Skeletal muscle cell (primary cell): ENCODE results near the gene FAM153A.
"Not testable (repeated sequence)": the region's sequence is repeated elsewhere in the genome, so short reads cannot be mapped to it uniquely, and the experiment has no call there.

Source experiments
- DNase-seq: peaks from one replicate; pipeline ENCODE4 v3.0.0-alpha.2; 2010; ENCODE audit warnings: low read depth
- H3K4me3 ChIP-seq: 2 replicates; pipeline ENCODE4 v1.5.1; 2011; ENCODE audit warnings: low read depth, mild to moderate bottlenecking, control low read depth, low read length, moderate library complexity

The FAM153A gene

DNA sequence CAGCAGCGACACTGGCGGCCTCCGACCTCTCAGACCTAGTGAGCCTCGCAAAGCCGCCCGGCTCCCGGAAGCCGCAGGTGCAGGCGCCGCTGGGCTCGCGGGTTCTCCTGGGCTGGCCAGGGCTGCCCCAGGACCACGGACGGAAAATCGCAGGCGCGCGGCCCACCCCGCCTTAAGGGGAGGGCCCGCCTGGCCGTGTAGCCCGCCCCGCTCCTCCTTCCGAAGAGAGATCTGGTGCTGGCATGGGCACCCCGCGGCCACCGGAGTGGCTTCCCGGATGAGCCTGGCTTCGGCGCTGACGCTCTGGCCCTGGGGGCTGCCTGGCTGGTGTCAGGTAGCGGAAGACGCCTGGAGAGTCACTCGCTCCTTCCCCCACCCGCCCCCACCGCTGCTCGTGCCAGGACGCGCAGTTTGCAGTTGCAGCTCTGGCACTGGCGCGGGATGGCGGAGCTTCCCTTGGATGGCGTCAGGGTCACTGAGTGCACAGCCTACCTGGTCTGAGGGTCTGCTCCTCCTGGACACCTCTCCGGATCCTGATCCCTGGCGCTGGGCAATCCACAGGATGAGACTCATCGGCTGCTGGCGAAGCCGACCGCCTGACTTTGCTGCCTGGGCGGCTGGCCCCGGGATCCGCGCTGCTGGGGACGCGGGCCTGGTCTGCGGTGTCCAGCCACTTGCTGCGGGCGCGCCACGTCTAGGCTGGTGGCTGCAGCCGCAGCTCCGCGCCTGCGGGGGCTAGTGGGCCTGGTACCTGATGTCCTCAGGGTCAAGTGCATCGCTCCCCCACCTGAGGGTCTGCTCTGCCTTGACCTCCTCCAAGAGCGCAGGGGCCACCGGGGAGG, at the start of gene FAM153A:
Gene FAM153A, minus strand, starts transcription at position 108 of the 842 bp plus-strand sequence.
- not testable (repeated sequence) for DNase-seq

DNA sequence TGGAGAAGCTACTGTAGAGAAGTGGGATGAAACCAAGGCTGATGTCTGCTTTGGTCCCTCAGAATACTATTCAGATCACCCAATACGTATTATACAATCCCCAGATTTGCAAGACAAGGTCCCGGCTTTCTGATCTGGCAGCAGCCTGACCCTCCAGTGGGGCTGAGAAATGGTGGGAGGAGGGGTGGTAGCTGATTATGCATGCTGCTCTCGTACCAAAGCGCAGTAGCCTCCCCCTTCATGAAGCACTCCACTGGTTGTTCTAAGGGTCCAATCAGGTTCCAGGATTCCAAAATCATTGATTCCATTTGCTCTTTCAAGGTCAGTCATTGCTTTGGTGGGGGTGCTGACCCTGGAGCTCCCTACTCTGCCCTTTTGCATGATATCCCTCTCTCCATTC, 49.6 kb upstream of the FAM153A start:
- H3K4me3 ChIP-seq, result not testable (repeated sequence)

More for the DNA sequence above, at the start of gene FAM153A:
- H3K4me3 ChIP-seq, result not testable (repeated sequence)

DNA sequence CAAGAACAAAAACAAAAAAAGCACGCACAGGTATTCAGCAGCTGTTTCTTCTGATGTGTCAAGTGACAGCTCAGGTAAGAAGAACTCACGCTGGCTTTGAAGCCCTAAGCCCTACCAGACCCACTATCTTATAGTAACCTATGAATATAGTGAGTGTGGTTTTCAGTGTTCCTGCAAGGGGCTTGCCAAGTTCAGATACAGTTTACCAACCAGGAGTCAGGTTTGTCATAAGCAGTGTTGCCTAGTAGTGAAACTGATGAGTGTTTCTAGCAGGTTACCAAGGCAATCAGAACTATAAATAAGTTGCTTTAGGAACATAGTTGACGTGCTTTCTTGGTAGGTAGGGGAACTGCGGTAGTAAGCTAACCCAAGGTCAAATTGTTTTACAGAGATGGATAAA, 43.4 kb upstream of the FAM153A start:
- not testable (repeated sequence) for DNase-seq, H3K4me3 ChIP-seq

More for the DNA sequence above, 49.6 kb upstream of the FAM153A start:
- not testable (repeated sequence) for DNase-seq

DNA sequence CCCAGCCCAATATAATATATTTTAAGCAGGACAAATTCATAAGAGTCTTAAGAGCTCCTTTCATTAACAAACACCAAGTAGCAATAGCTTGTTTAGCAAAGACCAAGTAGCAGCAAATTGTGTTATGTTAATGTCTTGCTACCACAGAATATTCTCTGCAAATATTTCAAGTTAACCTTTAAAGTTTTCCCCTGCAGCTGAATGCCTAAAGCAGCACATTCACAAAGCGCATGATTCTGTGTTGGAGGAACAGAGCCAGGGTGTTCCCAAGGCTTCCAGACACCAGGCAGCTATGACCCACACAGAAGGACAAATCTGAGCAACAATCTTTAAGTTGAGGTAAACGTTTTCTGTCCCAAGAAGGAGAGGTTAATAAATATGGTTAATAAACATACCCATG, 42.1 kb upstream of the FAM153A start:
- H3K4me3 ChIP-seq, DNase-seq: not testable (repeated sequence)

DNA sequence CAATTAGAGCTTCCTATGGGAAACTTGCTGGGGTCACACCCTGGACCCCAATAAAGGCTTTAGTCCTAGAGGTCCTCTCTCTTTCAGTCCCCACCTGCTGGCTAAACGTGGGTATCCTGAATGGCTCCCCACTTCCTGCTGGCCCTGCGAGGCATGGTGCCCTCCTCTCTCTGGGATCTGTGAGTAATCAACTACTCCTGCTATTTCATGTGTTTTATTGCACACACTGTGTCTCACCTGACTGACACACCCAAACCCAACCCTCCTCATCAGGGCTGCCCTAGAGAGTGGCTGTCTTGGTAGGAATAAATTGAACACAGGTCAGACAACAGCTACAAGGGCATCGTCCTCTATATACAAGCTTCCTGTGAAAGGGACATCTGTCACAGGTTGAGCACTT, 39.8 kb upstream of the FAM153A start:
- H3K4me3 ChIP-seq, DNase-seq: not testable (repeated sequence)

DNA sequence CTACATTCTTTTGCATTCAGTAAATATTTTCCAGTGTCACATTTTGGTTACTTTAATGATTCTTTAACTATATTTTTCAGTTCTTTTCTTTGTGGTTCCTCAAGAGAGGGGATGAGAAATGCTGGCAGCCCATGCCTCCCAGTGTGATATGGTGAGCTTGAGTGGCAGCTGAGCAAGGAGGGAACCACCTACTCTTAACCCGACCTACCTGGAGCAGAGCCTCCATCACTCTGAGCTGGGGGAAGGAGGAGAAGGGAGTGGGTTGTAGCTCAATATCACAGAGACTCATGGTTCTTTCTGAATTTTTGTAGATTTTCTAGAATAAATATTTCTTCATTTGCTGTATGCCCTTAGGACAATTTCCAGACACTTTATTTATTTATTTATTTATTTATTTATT, 37.0 kb upstream of the FAM153A start:
- DNase-seq, H3K4me3 ChIP-seq: not testable (repeated sequence)

DNA sequence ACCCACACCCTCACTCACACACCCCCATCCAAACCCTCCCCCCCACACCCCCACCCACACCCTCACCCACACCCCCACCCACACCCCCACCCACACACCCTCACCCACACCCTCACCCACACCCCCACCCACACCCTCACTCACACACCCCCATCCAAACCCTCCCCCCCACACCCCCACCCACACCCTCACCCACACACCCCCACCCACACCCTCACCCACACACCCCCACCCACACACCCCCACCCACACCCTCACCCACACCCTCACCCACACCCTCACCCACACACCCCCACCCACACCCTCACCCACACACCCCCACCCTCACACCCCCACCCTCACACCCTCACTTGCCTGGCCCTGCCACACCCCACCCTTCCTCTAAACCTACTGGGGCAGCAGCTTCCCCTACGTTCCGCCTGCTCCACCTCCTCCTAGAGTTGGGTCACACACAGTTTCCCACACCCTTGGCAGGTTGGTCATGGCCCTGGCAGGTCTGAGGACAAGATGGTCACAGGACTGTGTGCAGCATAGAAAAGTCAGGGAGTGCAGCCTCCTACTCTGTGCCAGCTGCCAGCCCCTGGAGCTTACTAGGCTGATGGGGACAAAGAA, 30.2 kb upstream of the FAM153A start:
- H3K4me3 ChIP-seq, DNase-seq: not testable (repeated sequence)

DNA sequence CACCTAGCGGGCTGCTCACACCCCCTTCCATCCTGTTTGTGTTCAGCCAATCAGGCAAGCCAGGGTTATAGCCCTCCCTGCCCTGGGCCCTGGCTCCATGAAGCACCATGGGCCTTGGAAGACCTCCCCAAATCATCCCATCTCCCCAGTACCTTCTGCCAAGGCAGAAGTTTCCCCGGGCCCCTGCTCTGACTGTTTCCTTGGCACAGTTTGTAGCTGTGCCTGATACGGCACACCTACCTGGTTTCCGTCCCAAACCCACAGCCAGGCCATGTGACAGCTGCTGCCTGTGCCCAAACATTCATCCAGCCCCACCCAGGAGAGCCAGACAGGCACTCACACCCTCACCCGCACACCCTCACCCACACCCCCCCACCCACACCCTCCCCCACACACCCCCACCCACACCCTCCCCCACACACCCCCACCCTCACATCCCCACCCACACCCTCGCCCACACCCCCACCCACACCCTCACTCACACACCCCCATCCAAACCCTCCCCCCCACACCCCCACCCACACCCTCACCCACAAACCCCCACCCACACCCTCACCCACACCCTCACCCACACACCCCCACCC, 29.6 kb upstream of the FAM153A start:
- H3K4me3 ChIP-seq, DNase-seq: not testable (repeated sequence)

DNA sequence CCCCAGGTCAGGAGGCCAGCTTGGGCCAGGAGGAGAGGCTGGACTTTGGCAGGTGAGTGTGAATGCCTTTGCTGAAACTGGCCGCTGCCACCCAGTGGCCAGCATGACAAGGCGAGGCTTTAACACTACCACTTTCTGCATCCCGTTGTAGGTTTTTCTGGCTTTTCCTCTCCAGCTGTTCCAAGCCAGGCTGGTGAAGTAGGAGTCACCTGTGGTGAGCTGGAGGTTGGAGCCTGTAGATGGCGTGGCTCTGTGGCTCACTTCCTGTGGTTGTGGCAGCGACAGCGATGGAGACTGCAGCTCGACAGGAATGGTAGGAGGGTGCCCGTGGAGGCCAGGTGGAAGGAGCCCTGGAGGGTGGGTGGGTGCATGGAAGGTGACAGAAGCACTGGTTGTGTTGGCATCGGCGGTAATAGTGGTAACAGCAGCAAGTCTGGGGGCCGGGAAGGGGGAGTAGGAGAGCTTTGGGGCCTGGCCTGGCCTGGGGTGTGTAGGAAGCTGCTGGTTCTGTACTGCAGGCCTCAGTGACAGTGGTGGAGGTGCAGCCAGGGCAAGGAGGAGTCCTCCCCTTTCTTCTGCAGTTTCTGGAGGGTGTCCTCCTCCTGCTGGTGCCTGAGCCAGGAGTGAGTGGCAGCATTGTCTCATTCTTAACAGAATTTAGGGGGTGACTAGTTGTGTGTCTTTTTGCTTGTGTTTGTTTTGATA, 26.7 kb upstream of the FAM153A start:
- not testable (repeated sequence) for DNase-seq, H3K4me3 ChIP-seq

DNA sequence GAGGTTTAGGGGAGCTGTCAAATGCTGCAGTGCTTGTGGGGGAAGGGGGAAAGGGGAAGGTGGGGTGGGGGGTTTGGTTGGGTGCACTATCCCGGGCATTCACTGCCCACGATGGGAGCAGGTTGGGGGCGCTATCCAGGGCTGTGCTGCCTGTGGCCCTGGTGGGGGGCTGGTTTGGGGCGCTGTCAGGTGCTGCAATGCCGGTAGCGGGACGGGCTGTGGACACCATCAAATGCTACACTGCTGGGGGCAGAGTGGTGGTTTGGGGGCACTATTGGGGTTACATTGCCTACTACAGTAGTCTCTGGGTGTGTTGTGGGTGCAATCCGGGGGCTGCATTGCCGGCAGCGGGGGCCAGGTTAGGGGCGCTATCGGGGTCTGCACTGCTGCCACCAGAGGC, 25.7 kb upstream of the FAM153A start:
- not testable (repeated sequence) for H3K4me3 ChIP-seq, DNase-seq

DNA sequence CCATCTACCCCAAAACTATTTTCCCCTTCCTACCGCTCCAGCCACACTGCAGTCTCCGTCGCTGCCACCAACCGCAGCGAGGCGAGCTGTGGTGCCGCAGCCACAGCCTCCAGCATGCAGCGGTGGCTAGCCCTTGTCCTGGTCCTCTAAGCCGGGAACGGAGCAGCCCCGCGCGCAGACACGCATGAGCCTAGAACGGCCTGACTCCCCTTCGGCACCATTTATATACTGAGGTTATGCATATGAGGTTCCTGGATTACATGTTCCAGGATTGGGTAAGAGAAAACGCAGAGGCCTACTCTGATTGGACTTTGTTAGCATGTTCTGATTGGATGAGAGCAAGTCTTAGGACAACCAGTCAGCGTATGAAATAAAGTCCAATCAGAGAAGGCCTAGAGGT, 24.6 kb upstream of the FAM153A start:
- not testable (repeated sequence) for H3K4me3 ChIP-seq

DNA sequence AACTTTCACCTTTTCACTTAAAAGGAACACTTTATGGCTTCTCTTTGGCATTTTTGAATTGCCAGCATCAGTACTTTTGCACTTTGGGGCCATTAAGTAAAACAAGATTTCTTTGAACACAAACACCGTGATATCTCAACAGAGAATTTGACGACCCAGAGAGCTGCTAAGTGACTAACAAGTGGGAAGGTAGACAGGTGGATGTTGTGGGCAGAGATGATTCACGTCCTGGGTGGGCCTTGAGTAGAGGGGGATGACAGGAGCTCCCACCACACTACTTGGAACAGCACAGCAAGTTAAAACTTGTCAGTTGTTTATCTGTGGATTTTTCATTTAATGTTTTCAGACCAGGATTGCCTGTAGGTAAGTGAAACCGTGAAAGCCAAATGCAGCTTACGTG, 18.7 kb upstream of the FAM153A start:
- not testable (repeated sequence) for DNase-seq, H3K4me3 ChIP-seq

More for the DNA sequence above, 24.6 kb upstream of the FAM153A start:
- not testable (repeated sequence) for DNase-seq

DNA sequence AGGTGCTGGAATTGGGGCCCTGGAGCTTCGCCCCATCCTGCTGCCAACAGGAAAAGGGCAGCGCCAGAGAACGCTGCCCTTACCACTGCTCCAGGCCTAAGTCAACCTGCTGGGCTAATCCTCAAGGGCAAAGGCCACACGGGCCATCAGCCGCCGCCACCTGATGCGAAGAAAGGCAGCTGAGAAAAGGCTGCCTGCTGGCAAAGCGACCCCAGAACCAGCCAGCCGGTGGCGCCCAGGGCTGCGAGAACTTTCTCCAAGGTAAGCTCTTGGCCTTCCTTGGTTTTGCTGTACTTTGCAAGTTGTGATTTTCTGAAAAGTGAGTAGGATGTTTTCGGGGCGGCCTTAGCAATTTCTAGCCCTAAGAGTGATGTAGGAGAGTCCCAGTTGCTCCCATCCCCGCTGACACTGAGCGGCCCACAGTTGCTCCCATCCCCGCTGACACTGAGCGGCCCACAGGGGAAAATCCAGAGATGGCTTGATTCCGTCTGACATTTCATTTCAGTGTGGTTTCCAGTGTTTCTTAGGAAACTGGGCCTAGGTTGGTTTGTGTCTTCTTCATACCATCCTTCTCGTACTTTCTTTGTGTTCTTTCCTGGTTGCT, 15.6 kb upstream of the FAM153A start:
- not testable (repeated sequence) for H3K4me3 ChIP-seq, DNase-seq

DNA sequence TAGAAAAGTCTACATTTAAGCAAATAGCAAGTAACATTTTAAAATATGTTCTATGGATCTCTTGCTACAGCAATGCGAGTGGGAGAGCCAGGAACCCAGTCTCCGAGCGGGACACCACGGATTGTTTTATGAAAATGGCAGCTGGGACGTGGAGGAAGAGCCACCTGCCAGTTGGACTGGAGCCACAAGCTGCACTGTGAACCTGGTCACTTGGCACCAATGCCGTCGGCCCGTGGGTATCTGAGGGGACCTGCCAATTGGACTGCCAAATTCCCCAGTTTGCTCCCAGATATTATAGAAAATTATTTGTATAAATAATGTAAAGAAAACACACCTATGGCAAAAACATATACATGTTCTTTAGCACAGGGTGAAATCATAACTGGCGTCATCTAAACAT, 10.6 kb upstream of the FAM153A start:
- DNase-seq, H3K4me3 ChIP-seq: not testable (repeated sequence)

DNA sequence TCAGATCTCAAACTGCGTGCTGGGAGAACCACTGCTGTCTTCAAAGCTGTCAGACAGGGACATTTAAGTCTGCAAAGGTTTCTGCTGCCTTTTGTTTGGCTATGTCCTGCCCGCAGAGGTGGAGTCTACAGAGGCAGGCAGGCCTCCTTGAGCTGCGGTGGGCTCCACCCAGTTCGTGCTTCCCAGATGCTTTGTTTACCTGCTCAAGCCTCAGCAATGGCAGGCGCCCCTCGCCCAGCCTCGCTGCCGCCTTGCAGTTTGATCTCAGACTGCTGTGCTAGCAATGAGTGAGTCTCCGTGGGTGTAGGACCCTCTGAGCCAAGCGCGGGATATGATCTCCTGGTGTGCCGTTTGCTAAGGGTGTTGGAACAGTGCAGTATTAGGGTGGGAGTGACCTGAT, 8.9 kb upstream of the FAM153A start:
- not testable (repeated sequence) for H3K4me3 ChIP-seq, DNase-seq

DNA sequence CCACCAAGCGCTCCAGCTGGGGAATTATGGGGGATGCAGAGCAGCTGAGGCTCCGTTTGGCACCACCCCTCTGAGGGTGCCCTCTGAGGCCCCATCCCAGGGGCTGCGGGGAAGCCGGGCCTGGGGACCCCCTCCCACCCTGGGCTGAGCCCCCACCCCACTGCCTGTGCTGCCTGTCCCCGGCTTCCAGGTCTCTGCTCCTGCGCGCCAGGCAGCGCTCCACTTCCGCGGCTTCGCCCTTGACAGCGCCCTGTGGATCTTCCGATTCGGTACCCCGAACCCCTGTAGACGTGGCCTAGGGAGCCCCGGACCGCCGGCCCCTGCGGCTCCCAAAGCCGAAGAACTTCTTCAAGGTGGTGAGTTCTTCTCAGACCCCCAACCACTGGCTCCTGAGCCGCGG, 530 bp downstream of the FAM153A start:
- H3K4me3 ChIP-seq, DNase-seq: not testable (repeated sequence)

DNA sequence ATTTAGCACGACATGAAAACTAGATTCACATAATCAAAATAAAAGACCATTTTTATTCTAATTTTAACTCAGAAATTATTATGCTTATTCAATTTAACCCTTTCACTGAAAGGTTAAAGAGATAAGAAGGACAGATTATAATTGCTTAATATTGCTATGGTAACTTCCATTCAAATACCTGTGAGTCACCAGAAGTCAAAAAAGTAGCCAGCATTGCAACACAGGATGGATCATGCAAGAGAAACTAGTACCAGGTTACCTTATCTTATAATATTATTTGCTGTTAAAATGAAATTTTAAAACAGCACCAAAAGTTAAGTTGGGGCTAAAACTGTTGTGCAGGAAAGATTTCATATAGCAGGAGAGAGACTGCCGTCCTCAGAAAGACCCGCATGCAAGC, 11.5 kb downstream of the FAM153A start:
- not testable (repeated sequence) for DNase-seq, H3K4me3 ChIP-seq

DNA sequence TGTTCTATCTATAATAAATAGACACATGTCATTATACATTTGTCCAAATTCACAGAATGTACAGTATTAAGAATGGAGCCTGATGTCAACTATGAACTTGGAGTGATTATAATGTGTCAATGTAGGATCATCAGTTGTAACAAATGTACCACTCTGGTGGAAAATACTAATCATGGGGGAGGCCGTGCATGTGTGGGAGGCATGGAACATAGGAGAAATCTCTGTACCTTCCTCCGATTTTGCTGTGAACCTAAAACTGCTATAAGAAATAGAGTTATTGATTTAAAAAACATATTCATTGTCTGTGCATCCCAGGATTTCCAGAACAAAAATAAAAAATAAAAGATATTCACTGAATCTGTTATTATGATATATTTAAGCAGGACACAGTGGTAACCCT, 12.1 kb downstream of the FAM153A start:
- not testable (repeated sequence) for DNase-seq, H3K4me3 ChIP-seq

DNA sequence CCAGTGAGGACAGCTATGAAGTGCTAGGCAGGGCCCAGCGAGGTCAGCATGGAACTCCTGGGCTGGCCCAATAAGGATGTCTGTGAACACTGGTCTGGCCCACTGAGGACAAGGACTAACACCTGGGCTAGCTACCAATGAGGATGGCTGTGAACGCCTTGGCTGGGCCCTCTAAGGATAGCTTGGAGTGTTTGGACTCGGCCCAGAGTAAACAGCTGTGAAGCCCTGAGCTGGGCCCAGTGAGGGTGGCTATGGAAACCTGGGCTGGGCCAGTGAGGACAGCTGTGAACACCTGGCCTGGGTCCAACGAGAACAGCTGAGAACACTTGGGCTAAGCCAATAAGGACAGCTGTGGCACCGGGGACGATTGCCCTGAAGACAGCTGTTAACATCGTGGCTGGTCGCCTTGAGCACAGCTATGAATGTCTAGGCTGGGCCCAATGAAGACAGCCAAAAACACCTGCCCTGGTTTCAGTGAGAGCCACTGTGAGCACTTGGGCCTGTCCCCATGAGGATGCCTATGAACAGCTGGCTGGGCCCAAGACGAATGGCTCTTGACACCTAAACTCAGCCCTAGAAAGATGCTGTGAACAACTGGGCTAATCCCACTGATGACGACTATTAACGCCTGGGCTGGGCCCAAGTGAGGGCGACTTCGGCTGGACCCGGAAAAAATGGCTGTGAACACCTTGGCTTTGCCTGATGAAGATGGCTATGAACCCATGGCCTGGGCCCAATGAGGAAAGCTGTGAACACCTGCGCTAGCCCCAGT, 18.8 kb downstream of the FAM153A start:
- H3K4me3 ChIP-seq, DNase-seq: not testable (repeated sequence)
